IPS DF 19.7 (cell line): Measurements from ENCODE around the gene ZBTB43.
"Not testable (repeated sequence)": the region's sequence is repeated elsewhere in the genome, so short reads cannot be mapped to it uniquely, and the experiment has no call there.

Source experiments
- DNase-seq: peaks from one replicate; pipeline ENCODE4 v3.0.0-alpha.2; 2013; ENCODE audit warnings: low read depth, low spot score

Gene ZBTB43, protein sequence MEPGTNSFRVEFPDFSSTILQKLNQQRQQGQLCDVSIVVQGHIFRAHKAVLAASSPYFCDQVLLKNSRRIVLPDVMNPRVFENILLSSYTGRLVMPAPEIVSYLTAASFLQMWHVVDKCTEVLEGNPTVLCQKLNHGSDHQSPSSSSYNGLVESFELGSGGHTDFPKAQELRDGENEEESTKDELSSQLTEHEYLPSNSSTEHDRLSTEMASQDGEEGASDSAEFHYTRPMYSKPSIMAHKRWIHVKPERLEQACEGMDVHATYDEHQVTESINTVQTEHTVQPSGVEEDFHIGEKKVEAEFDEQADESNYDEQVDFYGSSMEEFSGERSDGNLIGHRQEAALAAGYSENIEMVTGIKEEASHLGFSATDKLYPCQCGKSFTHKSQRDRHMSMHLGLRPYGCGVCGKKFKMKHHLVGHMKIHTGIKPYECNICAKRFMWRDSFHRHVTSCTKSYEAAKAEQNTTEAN

GRCh38 chr9:126804696-126805553 lies at the start of gene ZBTB43:
TSS of gene ZBTB43 (plus strand) at chr9:126805040. CDS start at chr9:126832510, 27,470 bp downstream.
- DNase-seq: peak; percentile 63

- no peak for DNase-seq
Measured at GRCh38 chr9:126755317-126755875, 49.4 kb upstream of the ZBTB43 start.

- no peak for DNase-seq
Measured at GRCh38 chr9:126756238-126756637, 48.6 kb upstream of the ZBTB43 start.

- no peak for DNase-seq
Measured at GRCh38 chr9:126756876-126757415, 47.9 kb upstream of the ZBTB43 start.

GRCh38 chr9:126758916-126759585 lies 45.8 kb upstream of the ZBTB43 start:
- DNase-seq: no peak

GRCh38 chr9:126761274-126761673 lies 43.6 kb upstream of the ZBTB43 start:
- no peak for DNase-seq

- peak; percentile 61 for DNase-seq
Measured at GRCh38 chr9:126763130-126763764, 41.6 kb upstream of the ZBTB43 start.

GRCh38 chr9:126773004-126773607 lies 31.7 kb upstream of the ZBTB43 start:
- no peak for DNase-seq

DNA sequence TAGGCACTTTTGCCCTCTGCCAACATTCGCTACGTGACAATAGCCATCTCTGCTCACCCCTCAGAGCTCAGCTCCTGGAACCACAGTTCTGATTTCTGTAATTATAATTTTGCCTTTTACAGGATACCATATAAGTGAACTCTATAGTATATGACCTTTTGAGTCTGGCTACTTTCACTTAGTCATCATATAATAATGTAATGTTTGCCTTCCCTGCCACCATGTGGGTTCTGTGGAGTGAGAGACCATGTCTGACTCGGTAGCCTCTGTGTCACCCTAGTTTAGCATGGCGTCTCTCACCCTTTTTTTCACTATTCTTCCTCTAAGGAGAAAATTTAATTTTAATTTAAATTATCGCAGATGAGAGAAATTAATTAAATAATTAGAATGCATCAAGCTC lies 28.9 kb upstream of the ZBTB43 start:
- DNase-seq: no peak

GRCh38 chr9:126777733-126778132 lies 27.1 kb upstream of the ZBTB43 start:
- no peak for DNase-seq

GRCh38 chr9:126778141-126778540 lies 26.7 kb upstream of the ZBTB43 start:
- DNase-seq: no peak

- DNase-seq: not testable (repeated sequence)
Measured at GRCh38 chr9:126778696-126779095, 26.1 kb upstream of the ZBTB43 start.

GRCh38 chr9:126781186-126782052 lies 23.4 kb upstream of the ZBTB43 start:
- no peak for DNase-seq

DNA sequence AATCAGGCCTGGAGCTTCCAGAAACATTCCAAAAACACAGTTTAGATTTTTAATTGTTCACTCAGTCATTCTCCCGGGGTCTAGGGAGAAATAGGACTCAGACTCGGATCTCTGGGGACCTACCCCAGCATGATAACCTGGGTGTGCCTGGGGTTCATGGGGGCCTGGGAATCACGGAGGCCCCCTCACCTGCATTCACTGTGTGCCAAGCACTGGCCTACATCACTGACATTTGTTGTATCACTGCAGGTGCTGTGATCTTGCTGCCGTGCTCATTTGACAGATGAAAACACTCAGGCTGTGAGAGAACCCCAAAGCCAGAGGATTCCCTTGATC lies 22.8 kb upstream of the ZBTB43 start:
- no peak for DNase-seq

DNA sequence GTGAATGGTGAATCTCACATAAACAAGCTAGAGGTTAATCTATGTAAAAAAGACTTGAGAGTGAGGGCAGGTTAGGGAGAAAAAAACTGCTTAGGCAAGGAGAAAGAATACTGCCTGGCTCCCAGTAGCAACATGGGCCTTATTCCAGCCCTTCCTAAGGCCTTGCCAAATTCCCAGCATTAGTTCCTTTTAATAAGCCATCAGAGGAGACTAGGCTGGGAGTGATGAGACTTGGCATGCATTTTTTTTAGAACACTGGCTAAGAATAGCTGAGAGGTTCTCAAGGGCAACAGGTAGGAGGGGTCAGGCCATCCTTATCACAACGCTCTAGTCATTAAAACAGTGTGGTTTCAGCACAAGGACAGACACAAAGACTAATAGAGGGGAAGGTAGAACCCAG lies 20.9 kb upstream of the ZBTB43 start:
- DNase-seq: no peak

GRCh38 chr9:126784401-126784800 lies 20.4 kb upstream of the ZBTB43 start:
- no peak for DNase-seq

- not testable (repeated sequence) for DNase-seq
Measured at GRCh38 chr9:126784841-126785240, 20.0 kb upstream of the ZBTB43 start.

DNA sequence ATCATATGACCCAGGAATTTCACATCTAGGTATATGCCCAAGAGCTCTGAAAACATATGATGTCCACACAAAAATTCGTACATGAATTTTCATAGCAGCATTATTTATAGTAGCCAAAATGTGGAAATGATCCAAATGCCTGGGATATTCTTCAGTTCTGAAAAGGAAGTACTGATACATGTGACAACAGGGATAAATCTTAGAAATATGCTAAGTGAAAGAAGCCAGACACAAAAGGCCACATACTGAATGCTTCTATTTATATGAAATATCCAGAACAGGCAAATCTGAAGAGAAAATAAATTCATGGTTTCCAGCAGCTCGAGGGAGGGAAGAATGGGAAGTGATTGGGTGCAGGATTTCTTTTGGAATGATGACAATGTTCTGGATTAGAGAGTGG lies 16.8 kb upstream of the ZBTB43 start:
- no peak for DNase-seq

- DNase-seq: no peak
Measured at GRCh38 chr9:126788634-126789349, 16.0 kb upstream of the ZBTB43 start.
